NCI-H128 (cell line): Measurements from ENCODE around the gene CDC6.

Source experiments
- DNase-seq: peaks from one replicate; lab custom pipeline; 2025; ENCODE audit not compliant: unreplicated experiment; lab: John Stamatoyannopoulos, UW

CDC6 gene

DNA sequence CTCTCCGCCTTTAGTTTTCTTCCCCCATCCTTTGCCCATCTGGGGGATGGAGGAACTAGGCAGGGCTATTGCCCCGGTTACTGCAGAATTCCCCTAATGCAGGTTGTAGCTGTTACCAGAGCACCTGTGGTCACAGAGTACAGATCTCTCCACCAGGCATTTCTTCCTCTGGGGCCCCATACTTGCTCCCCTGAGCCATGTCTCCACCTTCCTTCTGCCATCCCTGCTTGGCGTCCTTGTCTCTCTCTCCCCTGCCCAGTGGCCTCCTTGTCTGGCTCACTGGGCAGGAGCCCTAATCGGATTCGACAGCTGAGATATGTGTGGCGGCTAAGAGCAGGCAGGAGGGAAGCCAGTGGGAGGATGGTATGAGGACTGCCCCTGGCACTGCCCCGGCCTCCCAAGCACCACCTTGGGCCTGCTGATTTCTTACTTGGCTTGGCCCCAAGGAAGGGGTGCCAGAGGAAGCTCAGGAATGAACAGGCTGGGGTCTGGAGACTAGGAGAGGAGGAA, 23.3 kb downstream of the CDC6 start:
- no peak for DNase-seq

DNA sequence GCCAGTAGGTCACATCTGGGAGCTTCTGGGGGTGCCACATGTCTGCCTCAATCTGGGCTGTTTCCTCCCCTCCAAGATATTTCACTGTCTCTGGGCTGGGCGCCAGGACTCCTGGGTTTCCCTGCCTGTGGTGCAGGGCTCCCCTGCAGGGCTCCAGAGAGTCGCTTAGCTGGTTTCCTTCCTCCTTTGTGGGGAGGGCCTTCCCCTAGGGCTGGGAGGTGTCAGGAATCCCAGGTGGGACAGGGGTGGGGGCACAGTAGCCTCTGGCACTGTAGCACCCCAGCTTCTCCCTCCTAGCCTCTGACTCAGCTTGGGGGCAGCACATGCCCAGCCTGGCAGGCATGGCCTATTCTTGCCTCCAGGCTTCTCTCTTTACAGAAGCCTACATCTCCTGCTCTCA, 23.9 kb downstream of the CDC6 start:
- no peak for DNase-seq

DNA sequence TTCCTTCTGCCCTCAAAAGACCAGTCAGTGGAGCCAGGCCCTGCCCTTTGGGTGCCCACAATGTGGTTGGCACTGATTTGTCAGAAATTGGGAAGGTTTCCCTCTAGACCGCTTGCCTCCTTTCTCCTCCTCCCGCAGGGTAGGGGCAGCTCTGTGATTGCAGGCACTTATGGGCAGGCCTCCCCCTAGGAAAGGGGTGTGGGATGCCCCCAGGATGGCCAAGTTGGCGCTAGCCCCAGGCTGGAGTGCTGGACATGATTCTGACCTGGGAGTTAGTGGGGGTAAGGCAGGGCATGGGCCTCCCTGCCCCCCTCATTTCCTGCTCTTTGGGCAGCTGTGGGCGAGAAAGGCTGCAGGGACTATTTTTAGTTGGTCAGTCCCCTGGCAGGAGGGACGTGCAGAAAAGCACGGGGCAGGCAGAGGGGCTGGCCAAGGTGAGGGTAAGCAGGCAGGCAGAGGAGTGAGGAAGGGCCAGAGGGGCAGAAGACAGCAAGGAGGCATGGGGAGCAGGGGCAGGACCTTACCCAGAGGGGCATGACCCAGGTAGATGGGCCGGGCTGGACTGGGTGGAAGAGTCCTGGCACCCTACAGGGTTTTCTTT, 24.6 kb downstream of the CDC6 start:
- no peak for DNase-seq

DNA sequence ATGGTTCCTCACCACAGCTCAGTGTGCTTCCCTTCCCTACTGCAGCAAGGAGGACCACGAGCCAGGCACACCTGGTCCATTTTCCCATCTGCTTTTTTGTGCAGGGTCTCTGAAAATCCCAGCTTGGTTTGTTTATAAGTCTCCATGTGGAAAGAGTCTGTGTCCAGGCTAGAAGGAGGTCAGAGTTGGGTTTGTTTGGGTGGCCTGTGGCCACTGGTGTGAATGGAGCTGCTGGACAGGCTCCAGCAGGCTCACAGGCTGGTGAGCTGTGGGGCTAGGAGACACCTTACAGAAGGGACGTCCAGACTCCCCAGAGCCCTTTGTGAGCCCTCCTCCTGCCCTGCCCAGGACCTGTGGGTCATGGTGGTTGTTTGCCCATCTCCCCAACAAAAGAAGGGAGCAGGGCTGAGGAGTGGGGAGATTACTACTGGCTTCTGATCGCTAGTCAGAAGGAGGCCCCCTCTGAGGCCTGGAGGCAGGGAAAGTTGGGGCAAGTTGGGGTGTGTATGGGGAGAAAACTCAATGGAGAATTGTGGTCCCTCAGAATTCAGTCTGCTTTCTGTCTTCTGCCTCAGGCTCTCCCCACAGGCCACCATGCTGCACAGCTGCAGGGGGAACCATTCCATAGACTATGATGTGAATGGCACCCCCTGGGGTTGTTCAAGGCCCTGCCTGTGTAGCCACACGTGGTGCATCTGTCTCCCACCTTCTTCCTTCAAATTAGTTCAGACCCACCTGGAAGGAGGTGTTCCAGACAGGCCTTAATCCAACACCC, 25.4 kb downstream of the CDC6 start:
- no peak for DNase-seq

DNA sequence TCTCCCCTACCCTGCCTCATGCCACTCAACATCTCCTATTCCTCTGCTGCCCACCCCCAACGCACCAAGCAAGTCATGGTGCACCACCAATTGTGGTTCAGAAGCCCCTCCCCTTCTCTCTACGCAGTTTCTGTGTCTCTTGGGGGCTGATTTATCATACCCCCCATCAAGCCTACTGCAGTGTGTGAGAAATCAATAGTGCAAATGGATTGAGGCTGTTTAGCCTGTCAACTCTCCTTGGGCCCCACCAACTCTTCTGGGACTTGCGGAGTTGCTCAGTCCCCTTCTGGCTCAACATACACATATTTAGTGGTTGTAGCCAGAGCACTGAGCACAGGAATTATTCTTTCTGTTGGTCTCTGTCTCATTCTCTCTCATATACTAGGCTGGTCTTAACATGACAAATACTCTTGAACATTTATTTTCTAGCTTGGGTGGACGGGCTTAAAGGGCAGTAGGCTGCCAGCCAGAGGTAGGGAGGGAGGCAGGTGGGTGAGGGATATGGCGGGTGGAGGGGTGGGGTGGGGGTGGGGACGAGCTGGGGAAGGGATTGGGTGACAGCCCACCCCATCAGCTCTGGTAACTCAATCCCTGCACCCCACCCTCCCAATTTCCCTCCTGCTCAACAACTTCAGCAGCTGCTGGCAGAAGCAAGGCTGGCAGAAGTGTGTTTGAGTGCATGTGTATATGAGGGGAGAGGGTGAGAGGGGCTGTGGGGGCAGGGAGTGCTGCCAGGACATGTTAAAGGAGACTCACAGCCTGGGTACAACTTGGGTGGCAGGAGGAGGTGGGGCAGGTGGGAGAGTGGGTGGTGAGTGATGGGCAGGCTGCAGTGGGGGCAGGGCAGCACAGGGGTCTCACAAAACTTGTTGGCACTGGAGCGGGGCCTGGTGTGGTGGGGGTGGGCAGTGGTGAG, 26.2 kb downstream of the CDC6 start:
- peak; percentile 19 for DNase-seq

DNA sequence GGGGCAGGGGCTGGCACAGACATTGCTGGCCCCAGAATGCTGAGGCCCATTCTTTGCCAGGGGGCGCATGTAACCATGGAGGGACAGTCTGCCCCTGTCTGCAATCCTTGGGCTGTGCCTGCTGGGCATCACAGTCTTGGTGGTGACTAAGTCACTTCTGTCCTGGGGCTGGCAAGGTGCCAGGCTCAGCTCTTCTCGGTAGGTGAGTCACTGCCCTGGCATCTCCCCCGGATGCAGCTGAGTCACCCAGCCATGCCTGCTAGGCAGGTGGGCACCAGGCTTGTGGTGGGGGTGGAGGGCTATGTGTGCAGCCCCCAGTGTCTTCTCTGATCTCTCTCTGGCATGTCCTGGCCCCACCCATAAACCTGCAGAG, 26.9 kb downstream of the CDC6 start:
- DNase-seq = peak; percentile 27

DNA sequence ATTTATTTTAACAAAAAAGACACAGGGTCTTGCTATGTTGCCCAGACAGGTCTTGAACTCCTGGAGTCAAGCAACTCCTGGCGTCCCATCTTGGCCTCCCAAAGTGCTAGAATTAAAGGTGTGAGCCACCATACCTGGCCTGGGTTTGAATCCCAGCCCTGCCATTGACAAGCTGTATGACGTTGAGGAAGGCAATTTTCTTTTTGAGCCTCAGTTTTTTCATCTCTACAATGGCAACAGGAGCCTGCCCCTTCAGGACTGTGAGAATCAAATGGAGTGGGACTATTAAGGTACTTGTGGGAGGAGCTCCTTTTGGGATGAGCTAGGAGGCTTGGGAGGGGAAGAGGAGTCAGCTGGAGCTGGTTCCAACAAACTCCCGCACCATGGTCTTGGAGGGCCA, 27.5 kb downstream of the CDC6 start:
- DNase-seq = no peak

DNA sequence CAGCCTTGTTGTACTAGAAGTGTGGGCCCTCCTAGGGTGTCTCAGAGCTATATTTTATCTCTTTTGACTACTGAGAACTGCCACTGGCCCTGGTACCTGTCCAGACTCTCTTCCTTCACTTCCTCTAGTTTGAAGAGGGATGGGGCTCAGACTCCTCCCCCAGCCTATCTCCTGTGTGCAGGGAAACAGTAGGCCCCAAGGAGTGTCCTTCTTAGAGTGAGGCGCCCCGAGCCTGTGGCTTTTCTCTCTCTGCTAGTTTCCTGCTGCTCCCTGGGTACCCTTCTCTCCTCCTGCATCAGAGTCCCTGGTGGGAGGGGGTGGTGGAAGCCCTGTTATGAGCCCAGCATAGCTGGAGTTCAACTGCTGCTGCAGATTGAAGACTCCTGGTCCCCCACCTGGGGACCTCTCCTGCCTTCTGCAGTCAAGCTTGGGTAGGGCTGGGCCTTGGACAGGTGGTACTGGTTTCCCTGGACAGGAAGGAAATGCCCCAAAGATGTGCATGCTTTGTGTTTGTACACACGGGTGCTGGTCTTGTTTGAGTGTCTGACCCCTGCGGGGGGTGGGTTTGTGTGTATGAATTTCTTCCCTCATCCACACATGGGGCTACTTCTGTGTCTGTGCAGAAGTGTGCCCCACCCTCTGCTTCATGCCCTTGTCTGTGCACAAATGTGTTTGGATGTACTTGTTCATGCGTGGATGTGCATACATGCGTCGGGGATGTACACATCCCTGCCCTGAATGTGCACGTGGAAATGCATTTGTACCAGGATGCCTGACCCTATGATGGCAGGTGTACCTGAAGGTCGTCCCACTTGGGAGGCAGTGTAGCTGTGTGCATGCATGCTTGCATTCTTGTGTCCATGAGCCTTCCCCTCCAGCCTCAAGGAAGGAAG, 28.2 kb downstream of the CDC6 start:
- no peak for DNase-seq

DNA sequence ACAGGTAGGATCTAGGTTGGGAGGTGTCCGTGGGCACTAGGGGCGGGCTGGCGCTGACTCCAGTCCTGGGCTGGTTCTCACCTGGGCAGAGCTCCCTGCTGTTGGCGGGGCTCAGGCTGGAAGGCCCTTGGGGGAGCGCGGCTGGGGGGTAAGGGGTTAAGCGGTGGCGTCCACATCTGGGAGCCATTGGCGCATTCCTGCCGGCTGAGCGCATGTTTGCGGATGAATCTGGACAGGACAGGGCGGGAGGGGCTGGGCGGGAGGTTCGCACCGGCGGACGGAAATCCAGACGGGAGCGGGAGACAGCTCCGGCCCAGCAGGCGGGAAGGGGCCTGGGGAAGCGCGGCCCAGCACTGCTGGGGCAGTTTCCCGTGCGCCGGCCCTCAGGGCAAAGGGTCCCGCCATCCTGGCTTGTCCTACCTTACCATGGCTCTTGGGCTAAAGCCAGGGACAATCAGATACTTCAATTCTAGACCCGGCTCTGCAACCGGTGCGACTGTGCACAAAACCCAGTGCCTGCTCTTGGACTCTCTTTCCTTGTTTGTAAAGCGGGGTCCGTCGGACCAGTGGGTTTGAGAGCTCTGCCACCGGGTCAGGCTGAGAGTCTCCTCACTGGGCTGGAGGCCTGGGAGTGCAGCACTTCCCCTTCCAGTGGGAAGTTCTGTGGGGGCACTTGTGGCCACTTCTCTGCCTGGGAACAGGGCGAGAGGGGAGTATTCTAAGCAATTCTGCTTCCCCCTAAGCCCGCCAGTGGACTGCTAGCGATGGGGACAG, 29.1 kb downstream of the CDC6 start:
- no peak for DNase-seq

DNA sequence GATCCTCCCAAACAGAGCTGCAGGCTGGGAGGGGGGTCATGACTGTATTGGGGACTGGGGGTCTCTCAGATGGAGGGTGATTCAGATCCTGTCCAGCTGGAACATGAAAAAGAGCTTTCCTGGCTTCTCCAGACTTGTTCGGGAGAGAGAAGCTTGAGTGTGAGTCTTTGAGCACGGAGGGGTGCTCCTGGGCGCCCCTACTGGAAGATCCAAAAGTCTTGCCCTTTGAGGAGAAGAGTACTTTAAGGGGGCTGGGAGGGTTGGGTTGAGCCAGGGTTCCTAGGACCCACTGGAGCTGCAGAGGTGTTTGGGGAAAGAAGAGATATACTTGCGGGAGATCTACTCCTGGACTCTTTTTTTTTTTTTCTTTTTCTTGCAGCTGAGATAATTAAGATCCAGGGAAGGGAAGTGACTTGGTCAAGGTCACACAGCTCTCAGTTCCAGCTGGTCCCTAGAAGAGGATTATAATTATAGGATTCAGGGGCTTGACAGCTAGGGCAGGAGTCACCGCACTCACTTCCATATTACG, 29.7 kb downstream of the CDC6 start:
- DNase-seq = no peak

DNA sequence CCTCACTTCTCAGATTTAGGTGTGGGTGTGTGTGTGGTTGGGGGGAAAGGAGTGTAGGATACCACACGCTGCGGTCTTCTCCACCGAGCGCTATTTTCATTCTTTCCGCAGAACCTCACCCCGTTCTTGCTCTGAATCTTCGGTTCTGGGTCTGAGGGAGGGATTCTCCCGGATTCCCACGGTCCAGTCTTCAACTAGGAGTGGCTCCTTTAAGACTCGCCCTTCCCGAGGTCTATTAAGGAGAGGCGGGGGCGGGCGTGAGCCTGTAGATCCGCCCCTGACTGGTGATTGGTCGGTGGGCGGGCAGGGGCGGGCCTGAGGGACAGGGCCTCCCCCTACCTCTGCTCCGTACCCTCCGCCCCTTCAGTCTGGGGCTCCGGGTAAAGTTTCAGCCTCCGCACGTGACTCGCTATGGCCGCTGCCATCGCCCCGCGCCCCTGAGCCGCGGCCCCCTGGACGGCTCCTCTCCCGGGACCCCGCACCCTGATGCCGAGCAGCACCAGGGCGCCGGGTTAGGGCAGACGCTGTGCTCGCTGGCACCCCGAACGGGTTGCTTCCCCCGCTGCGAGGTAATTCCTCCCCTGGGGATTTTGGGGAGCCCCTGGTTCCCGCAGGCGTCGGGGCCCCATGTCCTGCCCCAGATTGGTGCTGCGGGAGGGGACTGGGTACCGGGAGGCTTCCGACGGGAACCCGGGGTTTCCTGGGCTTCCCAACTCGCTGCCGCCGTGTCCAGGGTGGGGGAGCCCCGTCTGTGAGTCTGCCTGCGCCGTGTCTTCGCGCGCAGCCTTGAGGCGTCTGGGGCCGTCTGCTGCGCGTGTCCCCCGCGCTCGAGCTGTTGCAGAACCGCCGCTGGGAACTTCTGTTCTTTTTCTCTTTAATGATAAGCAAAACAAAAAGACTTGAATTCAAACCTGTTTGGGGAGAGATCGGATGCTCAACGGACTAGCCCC, 30.5 kb downstream of the CDC6 start:
- DNase-seq = peak; percentile 43

DNA sequence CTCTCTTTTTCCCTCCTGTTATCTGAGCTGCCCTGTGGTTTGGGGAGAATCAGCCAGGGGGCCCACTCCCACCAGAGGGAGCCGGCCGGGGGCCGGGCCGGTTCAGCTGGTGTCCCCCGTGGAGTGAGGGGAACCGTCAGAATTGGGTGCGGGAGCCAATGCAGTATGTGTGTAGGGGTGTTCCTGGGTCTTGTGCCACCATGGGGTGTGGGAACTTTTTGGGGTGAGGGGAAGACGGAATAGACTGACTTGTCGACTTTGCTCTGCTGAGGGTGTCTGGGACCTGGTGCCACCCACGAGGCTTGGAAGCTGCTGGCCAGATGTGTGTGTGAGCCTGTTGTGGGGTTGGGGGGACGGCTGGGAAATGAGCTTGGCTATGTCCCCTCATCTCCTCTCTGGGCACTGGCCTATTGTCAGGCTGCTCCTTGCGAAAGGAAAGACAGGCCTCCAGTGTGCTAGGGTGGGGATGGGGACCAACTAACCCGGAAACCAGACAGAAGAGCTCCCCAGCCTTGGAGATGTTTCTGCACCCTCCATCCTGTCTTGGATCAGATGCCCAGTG, 31.2 kb downstream of the CDC6 start:
- DNase-seq = no peak

DNA sequence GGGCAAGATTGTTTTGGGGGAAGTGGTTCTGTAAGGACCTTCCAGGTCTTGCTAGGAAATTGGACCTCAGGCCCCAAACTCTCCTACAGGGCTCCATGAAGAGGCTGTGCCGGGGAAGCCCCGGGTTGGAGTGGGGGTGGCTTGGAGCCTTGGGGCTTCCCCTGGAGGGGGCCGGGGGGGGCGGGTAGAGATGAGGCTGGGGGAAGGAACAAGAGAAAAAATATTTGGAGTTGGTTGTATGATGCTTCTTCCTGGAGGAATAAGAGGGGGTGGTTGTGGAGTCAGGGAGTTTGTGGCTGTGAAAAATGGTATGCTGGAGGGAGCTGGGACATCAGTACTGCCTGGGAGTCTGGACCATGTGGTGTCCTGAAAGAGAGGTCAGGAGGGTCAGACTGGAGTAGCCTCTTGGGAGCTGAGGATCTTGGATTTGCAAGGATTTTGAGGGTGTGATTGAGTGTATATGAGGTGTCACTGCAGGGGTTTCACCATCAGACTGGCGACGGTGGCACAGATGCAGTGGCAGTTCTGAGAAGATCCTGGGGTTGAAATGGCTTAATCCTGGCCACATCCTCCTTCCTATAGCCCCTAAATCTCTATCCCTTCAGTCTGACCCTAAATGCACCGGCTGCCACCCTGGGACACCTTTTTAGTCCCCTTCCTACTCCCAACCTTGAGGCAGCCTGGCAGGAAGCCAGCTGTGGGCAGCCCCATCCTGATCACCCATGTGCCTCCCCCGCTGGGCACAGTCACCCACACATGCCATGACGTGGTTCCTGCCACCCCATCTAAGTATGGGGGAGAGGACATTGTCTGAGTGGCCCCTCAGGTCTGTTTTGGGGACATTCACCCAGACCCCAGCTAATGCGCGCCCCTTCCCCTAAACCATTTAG, 32.2 kb downstream of the CDC6 start:
- DNase-seq = no peak

DNA sequence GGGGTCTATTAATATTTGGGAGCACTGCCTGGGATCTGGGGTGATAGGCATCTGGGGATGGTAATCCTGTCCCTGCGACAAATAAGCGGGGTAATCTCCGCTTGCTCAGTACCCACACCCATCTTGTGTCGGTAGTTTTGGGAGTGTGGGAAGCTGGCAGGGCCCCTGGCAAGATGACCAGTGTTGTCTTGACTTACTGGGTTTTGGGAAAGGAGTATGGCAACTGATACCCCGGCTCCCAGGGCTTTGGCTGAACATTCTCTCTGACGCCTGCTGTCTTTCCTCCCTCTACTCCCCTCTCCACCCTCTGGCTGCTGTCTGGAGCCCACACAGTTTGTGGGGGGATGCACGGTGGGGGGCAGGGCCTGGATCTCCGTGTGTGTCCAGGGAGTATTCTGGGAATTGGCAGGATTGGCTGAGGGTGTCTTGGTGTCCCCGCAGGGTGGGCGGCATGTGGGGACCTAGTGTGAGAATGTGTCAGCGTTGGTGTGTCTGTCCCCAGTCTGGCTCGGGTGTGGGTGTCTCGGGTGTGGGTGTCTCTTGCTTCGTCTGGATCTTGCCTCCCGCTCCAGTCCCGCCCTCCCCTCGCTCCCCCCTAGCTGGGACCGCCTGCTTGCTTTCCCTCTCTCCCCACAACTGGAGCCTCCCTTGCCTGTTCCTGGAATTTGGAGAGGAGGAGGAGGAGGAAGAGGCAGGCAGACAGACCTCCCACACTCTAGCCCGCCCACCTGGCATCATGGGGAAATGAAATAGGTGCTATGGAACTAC, 33.3 kb downstream of the CDC6 start:
- DNase-seq = no peak

DNA sequence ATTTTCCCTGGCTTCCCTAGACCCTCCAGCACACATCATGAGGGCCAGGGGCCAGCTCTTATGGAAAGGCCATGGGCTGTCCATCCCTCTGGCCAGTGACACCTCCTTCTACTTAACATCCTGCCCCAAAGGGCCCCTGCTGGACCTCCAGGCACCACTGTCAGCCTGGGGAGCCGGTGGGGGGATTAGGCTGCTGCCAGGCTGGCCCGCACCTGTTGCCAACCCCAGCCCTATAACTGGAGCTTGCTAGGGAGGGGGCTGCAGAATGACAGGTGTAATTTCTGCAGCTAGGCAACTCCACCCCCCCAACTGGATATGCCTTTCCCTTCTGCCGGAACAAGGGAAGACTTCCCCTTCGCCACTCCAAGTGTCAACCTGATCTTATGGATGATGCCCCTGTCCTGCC, 33.8 kb downstream of the CDC6 start:
- DNase-seq = no peak

DNA sequence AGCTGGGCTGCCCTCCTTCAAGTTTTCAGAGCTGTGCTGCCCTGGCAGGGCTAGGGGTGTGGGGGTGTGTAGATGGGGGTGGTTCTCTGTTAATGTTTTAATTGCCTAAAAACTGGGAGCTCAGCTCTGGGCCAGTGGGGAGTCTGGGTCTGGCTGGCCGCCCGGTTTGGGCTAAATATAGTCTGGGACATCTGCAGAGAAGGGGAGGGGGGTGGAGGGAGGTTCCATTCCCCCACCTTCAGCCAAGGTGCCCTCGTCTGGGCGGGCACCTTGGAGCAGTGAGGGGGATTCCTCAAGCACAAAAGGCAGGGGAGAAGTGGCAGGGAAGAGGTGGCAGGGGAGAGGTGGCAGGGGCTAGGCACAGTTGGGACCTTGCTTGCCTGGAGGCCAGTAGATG, 34.3 kb downstream of the CDC6 start:
- no peak for DNase-seq
